ENCODE results near the gene LACC1.

- TF ChIP-seq POLR2A (IDR thresholded peaks at IDR 0.05; ENCODE audit: low read length) (no peak), GATA1 (IDR thresholded peaks at IDR 0.05; ENCODE audit: low read depth, low read length) (no peak)
These were observed 2.4 kb upstream of the LACC1 start for GRCh38 chr13:43877326-43877725.
